NCI-H146 treated with DMSO at 0.1 percent for 48 hours (cell line): ENCODE measurements around the gene SLF2.

Source experiments
- DNase-seq: peaks from one replicate; lab custom pipeline; 2025; ENCODE audit not compliant: unreplicated experiment; lab: John Stamatoyannopoulos, UW

Gene SLF2

DNA sequence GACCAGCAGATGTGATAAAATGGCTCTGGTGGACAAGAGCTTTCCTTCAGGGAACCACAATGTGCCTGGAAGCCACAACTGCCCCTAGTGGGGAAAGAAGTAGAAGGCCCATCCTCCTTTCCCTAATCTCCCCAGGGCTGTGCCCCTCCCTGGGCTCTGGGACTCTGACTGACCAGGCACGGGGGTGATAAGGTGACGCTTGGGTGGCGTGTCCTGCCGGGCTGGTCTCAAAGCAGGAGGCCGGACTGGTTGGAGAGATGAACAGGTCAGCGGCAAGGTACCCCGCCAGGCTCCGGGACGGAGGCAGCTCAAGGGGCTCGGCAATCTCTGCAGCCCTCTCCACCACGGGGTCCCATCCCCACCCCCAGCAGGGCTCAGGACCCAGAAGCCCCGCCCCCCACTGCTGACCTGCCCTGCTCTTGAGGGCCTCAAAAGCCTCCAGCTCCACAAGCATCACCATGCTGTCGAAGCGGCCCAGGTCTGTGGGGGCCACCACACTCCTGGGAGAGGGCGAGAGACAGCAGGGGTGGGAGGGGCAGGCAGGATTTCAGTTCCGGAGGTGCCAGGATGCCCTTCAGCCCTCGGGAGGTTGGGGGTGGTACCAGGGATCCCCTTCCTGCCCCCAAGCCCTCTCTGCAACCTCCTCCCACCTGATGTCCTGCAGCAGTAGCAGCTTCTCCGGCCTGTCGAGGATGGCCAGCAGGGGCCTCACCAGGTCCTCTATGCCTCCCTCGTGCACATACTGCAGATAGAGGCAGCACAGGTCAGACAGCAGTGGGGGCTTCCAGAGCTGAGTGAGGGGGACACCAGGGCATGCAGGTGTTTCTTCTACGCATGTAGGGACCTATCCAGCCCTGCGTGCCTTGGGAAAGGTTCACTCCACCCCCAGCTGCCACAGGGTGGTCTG is 99.0 kb downstream of the SLF2 start:
- DNase-seq: no peak

DNA sequence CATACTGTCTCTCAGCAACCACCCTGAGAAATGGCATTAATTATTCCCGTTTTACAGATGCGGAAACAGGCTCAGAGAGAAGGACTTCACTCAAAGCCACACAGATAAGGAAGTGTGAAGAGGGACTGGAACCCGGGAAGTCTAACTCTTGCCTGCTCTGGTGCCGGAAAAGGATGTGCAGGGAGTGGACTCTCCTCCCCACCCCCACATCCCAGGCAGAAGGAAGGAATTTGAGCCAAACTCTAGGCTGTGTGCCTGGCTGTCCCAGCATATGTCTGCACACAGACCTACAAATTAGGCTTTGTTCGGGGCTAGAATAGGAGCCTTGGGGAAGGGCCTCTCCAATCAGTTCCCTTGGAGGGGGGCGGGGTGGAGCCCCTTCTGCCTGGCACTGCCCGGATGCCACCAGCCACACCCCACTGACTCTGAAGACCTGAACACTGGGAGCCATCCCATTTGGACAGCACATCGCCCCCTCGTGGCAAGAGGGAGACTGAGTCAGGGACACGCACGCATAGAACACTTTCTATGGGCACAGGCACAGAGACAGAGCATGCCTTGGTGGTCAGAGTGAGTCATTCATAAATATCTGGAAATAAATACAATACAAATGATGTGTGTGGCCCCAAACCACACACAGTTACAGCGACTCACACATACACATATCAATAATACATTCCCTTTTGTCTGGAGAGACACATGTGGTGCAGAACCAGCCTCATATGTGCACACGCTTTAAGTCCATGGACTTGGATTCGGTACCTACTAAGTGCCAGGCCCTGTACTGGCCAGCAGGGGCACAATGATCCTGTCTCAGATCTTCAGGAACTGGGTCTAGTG is 100.0 kb downstream of the SLF2 start:
- peak; percentile 50 for DNase-seq

DNA sequence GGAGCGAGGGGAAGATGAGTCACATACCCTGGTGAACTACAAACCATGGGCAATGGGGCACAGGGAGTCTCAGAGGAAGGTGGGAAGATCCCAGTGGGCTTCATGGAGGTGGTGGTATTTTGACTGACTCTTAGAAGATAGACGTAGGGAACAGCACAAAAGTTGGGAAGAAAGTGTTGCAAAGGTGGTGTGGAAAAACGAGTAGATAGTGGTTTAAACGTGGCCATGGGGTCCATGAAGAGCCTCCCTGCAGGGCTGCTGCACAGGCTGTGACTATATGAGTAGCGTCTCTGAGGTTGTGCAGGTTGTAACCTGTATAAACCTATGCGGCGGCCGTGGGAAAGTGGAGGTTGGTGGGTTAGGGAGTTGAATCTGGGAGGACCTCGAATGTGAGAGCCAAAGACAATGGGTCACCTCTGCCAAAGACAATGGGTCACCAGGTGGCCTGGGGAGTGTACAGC is 100.6 kb downstream of the SLF2 start:
- no peak for DNase-seq

DNA sequence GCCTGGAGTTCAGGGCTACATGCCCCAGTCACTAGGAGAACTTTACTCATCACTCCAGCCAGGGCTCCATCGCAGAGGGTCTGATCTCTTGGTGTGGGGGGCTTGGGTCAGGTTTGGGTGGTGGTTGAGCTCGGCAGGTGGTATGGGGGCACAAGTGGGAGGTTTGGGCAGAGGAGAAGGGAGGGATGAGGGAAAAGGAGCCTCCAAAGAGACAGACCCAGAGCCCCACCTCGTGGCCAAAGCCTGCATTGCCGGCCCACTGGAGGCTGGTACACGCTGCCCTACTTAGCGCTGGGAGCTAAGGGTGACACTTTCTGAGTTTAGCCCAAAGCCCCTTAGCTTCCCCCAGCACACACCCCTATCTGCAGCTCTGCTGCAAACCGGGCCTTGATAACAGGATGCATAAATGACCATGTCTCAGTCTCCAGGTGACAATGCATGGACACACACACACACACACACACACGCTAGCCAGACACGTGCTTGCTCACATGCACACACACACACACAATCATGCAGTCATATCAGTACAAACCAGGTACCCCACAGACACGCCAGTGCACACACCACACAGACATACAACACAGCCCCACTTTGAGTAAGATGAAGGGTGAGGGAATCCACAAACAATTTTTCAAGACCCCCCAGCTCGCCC is 101.6 kb downstream of the SLF2 start:
- DNase-seq: peak; percentile 40
